Activated B cell treated with CpG ODN at 0.5 μM for 24 hours (primary cell): Measurements from ENCODE around the gene GRB7. TPM values are rescaled to one million over a fixed set of nuclear protein-coding genes. Genes with fewer than 3 reads are reported as not detected.
"Not testable (repeated sequence)": the region's sequence is repeated elsewhere in the genome, so short reads cannot be mapped to it uniquely, and the experiment has no call there.

Source experiments
- ATAC-seq: fragments of 200-7000 bp; cut with Tn5 transposase; one replicate; pipeline ENCODE4 v1.10.0; 2021; ENCODE audit warnings: low read depth, mild to moderate bottlenecking, moderate library complexity
- CTCF ChIA-PET: fragments of 350-600 bp; sonication (Branson Sonifier 250); formaldehyde crosslinking; loops from one replicate; lab custom pipeline; 2021; ENCODE audit warnings: antibody characterized with exemption; lab: Charles Lee
- POLR2A ChIA-PET: fragments of 350-600 bp; sonication (Branson Sonifier 250); formaldehyde crosslinking; loops from one replicate; lab custom pipeline; 2021; ENCODE audit warnings: antibody characterized with exemption; lab: Charles Lee
- DNase-seq: peaks from one replicate; pipeline ENCODE4 v3.0.0; 2022
- H3K27ac Mint-ChIP-seq: one replicate; pipeline ENCODE4 v1.8.0; 2020; ENCODE audit warnings: mixed read lengths
- H3K27me3 Mint-ChIP-seq: one replicate; pipeline ENCODE4 v1.8.0; 2021; ENCODE audit warnings: mixed read lengths
- H3K36me3 Mint-ChIP-seq: one replicate; pipeline ENCODE4 v1.8.0; 2021; ENCODE audit warnings: low read depth, mixed read lengths
- H3K4me1 Mint-ChIP-seq: one replicate; pipeline ENCODE4 v1.8.0; 2021; ENCODE audit warnings: mixed read lengths
- H3K4me3 Mint-ChIP-seq: one replicate; pipeline ENCODE4 v1.8.0; 2020; ENCODE audit warnings: mild to moderate bottlenecking, mixed read lengths
- H3K9me3 Mint-ChIP-seq: one replicate; pipeline ENCODE4 v1.8.0; 2020; ENCODE audit warnings: mixed read lengths
- CTCF ChIP-seq: fragments of 200-600 bp; IDR thresholded peaks from one replicate; pipeline ENCODE4 v1.8.0; 2022; ENCODE audit warnings: antibody characterized with exemption, mild to moderate bottlenecking
- intact Hi-C: fragments of 100-400 bp; cut with micrococcal nuclease; formaldehyde crosslinking; loops from one replicate; pipeline ENCODE4 v1.15.1; 2024
- total RNA-seq: library from RNA; stranded (reverse); gene quantifications from 2 replicates; pipeline ENCODE4 v1.2.3, GENCODE V29; 2022

GRB7 gene
- total RNA-seq, 1 donor from 2014 or later = 0.44 TPM

GRCh38 chr17:39696731-39697130 lies 41.0 kb upstream of the GRB7 start:
- POLR2A ChIA-PET = no interaction called here
- ATAC-seq = no peak
- peaks cover 9% of the 10 kb centered on the region for H3K4me1 Mint-ChIP-seq

GRCh38 chr17:39697961-39698360 lies 39.8 kb upstream of the GRB7 start:
- no peak for TF ChIP-seq CTCF
- DNase-seq = no peak
- Mint-ChIP-seq H3K4me1 (peaks cover 9% of the 10 kb centered on the region), H3K27ac (no peak overlapping the region), H3K36me3 (peaks cover 2% of the 10 kb centered on the region), H3K9me3 (no peaks in the 10 kb centered on the region), H3K4me3 (no peak overlapping the region), H3K27me3 (peaks cover 30% of the 10 kb centered on the region)
- ATAC-seq = no peak
- intact Hi-C loops = no loop called here
- ChIA-PET CTCF (no interaction called here), POLR2A (interaction anchor here (0.6 kb wide), 1 partner anchor 32 kb away, joined by 4 read pairs; no protein-coding TSS in a partner anchor)

More at GRCh38 chr17:39696731-39697130, 41.0 kb upstream of the GRB7 start:
- Mint-ChIP-seq H3K4me3 (no peak overlapping the region), H3K27me3 (peaks cover 26% of the 10 kb centered on the region), H3K36me3 (peaks cover 2% of the 10 kb centered on the region), H3K27ac (no peak overlapping the region), H3K9me3 (no peaks in the 10 kb centered on the region)
- intact Hi-C loops = no loop called here
- no peak for TF ChIP-seq CTCF
- no peak for DNase-seq
- CTCF ChIA-PET = no interaction called here

DNA sequence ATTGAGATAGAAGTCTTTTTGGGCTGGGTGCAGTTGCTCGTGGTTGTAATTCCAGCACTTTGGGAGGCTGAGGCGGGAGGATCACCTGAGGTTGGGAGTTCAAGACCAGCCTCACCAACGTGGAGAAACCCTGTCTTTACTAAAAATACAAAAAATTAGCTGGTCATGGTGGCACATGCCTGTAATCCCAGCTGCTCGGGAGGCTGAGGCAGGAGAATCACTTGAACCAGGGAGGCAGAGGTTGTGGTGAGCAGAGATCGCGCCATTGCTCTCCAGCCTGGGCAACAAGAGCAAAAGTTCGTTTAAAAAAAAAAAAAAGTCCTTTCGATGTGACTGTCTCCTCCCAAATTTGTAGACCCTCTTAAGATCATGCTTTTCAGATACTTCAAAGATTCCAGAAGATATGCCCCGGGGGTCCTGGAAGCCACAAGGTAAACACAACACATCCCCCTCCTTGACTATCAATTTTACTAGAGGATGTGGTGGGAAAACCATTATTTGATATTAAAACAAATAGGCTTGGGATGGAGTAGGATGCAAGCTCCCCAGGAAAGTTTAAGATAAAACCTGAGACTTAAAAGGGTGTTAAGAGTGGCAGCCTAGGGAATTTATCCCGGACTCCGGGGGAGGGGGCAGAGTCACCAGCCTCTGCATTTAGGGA lies 38.5 kb upstream of the GRB7 start:
- CTCF ChIA-PET, H3K9me3 Mint-ChIP-seq, H3K36me3 Mint-ChIP-seq, intact Hi-C loops, H3K27ac Mint-ChIP-seq, ATAC-seq, DNase-seq: not testable (repeated sequence)
- POLR2A ChIA-PET = interaction anchor here (0.6 kb wide), 1 partner anchor 32 kb away, joined by 12 read pairs; no protein-coding TSS in a partner anchor
- Mint-ChIP-seq H3K4me1 (peaks cover 14% of the 10 kb centered on the region), H3K4me3 (peak overlapping the region; percentile 6), H3K27me3 (peaks cover 30% of the 10 kb centered on the region)

GRCh38 chr17:39699818-39700147 lies 38.0 kb upstream of the GRB7 start, which contains the start of gene ERBB2:
Gene ERBB2, plus strand, starts transcription at chr17:39700064. Its CDS starts 175 bp downstream, at chr17:39700239.
- Mint-ChIP-seq H3K36me3 (peaks cover 2% of the 10 kb centered on the region), H3K27me3 (peaks cover 30% of the 10 kb centered on the region), H3K27ac (no peak within 1 kb of the TSS), H3K9me3 (no peaks in the 10 kb centered on the region), H3K4me1 (peaks cover 14% of the 10 kb centered on the region), H3K4me3 (peak within 1 kb of the TSS; percentile 6)
- ChIA-PET CTCF (no interaction called here), POLR2A (no interaction called here)
- TF ChIP-seq CTCF = no peak
- DNase-seq (no peak), ATAC-seq (no peak)
- intact Hi-C loops = no loop called here

- H3K27ac Mint-ChIP-seq = no peak overlapping the region
- H3K9me3 Mint-ChIP-seq = no peaks in the 10 kb centered on the region
- DNase-seq (no peak), ATAC-seq (no peak)
- intact Hi-C loops = no loop called here
- TF ChIP-seq CTCF = no peak
- H3K4me3 Mint-ChIP-seq = no peak overlapping the region
- peaks cover 14% of the 10 kb centered on the region for H3K4me1 Mint-ChIP-seq
- CTCF ChIA-PET = interaction anchor here (1.2 kb wide), 1 partner anchor 47 kb away, joined by 3 read pairs; no protein-coding TSS in a partner anchor
- POLR2A ChIA-PET = interaction anchor here (0.5 to 0.6 kb wide), 2 partner anchors 12 to 97 kb away, joined by 3 read pairs; partner anchors contain the start of gene PGAP3
- peaks cover 2% of the 10 kb centered on the region for H3K36me3 Mint-ChIP-seq
- peaks cover 30% of the 10 kb centered on the region for H3K27me3 Mint-ChIP-seq
Measured at GRCh38 chr17:39700148-39700987, 37.4 kb upstream of the GRB7 start.
